Measurements from ENCODE around the gene CENPC.

DNA sequence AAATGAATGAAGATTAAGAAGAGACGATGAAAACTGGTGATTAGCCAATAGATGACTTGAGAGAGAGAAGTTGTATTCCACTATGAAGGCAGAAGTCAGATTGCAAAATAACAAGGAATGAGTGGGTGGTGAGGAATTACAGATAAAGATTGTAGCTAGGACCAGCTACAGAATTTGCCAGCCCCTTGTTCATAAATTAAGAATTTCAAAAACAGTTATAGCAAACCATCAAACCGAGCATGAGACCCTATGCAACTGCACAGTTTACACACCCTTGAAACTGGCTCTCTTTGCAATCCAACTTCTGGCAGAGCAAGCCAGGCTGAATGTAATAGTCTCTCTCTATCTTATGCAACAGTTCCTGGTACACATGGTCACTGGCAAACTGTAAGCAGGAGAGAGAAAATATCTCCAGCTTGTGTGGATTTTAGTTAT lies 48.5 kb upstream of the CENPC start:
- TF ChIP-seq, protein P1, sequence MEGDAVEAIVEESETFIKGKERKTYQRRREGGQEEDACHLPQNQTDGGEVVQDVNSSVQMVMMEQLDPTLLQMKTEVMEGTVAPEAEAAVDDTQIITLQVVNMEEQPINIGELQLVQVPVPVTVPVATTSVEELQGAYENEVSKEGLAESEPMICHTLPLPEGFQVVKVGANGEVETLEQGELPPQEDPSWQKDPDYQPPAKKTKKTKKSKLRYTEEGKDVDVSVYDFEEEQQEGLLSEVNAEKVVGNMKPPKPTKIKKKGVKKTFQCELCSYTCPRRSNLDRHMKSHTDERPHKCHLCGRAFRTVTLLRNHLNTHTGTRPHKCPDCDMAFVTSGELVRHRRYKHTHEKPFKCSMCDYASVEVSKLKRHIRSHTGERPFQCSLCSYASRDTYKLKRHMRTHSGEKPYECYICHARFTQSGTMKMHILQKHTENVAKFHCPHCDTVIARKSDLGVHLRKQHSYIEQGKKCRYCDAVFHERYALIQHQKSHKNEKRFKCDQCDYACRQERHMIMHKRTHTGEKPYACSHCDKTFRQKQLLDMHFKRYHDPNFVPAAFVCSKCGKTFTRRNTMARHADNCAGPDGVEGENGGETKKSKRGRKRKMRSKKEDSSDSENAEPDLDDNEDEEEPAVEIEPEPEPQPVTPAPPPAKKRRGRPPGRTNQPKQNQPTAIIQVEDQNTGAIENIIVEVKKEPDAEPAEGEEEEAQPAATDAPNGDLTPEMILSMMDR (optimal IDR thresholded peaks at IDR 0.05 in 1 of 3, IDR thresholded peaks at IDR 0.05 in 1 of 3, conservative IDR thresholded peaks at IDR 0.05 in 1 of 3; ENCODE audit: extremely low read depth in 1 of 3, insufficient read depth in 2 of 3, low read length in 3 of 3) = no peak
- TF ChIP-seq EZH2 (IDR thresholded peaks at IDR 0.05; ENCODE audit: low read length) = no peak
